GM12872 (cell line): ENCODE results near the gene IKZF3.

Experiments used
- CTCF ChIP-seq: IDR thresholded peaks from 3 replicates; pipeline ENCODE4 v1.5.1; 2011; ENCODE audit warnings: low read depth, mild to moderate bottlenecking, low read length, moderate library complexity; ENCODE audit not compliant: insufficient read depth

Gene IKZF3

GRCh38 chr17:39834017-39834416, 30.1 kb downstream of the IKZF3 start:
- no peak for TF ChIP-seq CTCF

- TF ChIP-seq CTCF = no peak
Measured at GRCh38 chr17:39831588-39831987, 32.5 kb downstream of the IKZF3 start.

- no peak for TF ChIP-seq CTCF
Measured at GRCh38 chr17:39828443-39828842, 35.7 kb downstream of the IKZF3 start.

GRCh38 chr17:39826334-39826733, 37.8 kb downstream of the IKZF3 start:
- TF ChIP-seq CTCF = no peak

- no peak for TF ChIP-seq CTCF
Measured at GRCh38 chr17:39823407-39824054, 40.6 kb downstream of the IKZF3 start.

GRCh38 chr17:39822051-39822451, 42.1 kb downstream of the IKZF3 start:
- no peak for TF ChIP-seq CTCF

- TF ChIP-seq CTCF = no peak
Measured at GRCh38 chr17:39820987-39821386, 43.1 kb downstream of the IKZF3 start.
